HL-60 (cell line): ENCODE data around the gene GPLD1.

Source experiments
- DNase-seq, 2 experiments: peaks; one replicate each; pipeline ENCODE4 v3.0.0-alpha.2; 2010 to 2020; ENCODE audit warnings: low read depth in 1 of 2, low spot score in 1 of 2
- H3K27ac ChIP-seq: fragments of 250-450 bp; sonication (Bioruptor Pico); replicated peaks from 2 replicates; pipeline ENCODE4 v1.5.1; 2020; ENCODE audit warnings: mild to moderate bottlenecking, moderate library complexity
- H3K27me3 ChIP-seq: fragments of 250-450 bp; sonication (Bioruptor Pico); 2 replicates; pipeline ENCODE4 v1.5.1; 2021; ENCODE audit warnings: mild to moderate bottlenecking, moderate library complexity; ENCODE audit not compliant: insufficient read depth, poor library complexity, severe bottlenecking
- H3K4me3 ChIP-seq: replicated peaks from 2 replicates; pipeline ENCODE4 v1.5.1; 2011; ENCODE audit warnings: mild to moderate bottlenecking, control low read depth, low read length; ENCODE audit not compliant: insufficient read depth
- CTCF ChIP-seq: IDR thresholded peaks from one replicate; pipeline ENCODE4 v1.5.1; 2011; ENCODE audit warnings: low read length, control low read depth, inconsistent platforms; ENCODE audit not compliant: insufficient read depth
- GABPA ChIP-seq: IDR thresholded peaks from 2 replicates; pipeline ENCODE4 v1.6.1; 2012; ENCODE audit warnings: low read depth
- POLR2AphosphoS5 ChIP-seq: IDR thresholded peaks from 2 replicates; pipeline ENCODE4 v1.6.1; 2012; ENCODE audit warnings: low read depth
- REST ChIP-seq: IDR thresholded peaks from 2 replicates; pipeline ENCODE4 v1.6.1; 2012; ENCODE audit warnings: low read depth; ENCODE audit not compliant: insufficient replicate concordance
- SPI1 ChIP-seq: IDR thresholded peaks from 2 replicates; pipeline ENCODE4 v1.6.1; 2012; ENCODE audit warnings: low read depth, mild to moderate bottlenecking, borderline replicate concordance

Gene GPLD1

DNA sequence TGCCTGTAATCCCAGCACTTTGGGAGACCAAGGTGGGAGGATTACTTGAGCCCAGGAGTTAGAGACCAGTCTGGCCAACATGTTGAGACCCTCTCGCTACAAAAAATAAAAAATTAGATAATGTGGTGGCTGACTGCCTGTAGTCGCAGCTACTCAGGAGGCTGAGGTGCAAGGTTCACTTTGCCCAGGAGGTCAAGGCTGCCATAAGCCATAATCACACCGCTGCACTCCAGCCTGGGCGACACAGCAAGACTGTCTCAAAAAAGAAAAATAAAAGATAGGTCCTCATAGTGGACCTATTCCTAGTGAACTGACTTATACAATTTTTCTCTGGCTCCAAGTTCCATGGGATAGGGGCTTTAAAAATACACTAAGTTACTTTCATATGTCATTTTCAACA lies 44.8 kb downstream of the GPLD1 start:
- no peak for DNase-seq
- H3K27me3 ChIP-seq: no peaks in the 10 kb centered on the region
- H3K27ac ChIP-seq: no peak overlapping the region
- no peak overlapping the region for H3K4me3 ChIP-seq
- TF ChIP-seq REST: no peak
- TF ChIP-seq CTCF: no peak
- TF ChIP-seq SPI1: no peak
- no peak for TF ChIP-seq GABPA
- TF ChIP-seq POLR2AphosphoS5: no peak

GRCh38 chr6:24441599-24441904 lies 47.8 kb downstream of the GPLD1 start:
- Histone ChIP-seq H3K27me3 (no peaks in the 10 kb centered on the region), H3K27ac (no peak overlapping the region), H3K4me3 (no peak overlapping the region)
- no peak for DNase-seq
- no peak for TF ChIP-seq CTCF
- no peak for TF ChIP-seq REST
- no peak for TF ChIP-seq GABPA
- no peak for TF ChIP-seq SPI1
- TF ChIP-seq POLR2AphosphoS5: no peak

DNA sequence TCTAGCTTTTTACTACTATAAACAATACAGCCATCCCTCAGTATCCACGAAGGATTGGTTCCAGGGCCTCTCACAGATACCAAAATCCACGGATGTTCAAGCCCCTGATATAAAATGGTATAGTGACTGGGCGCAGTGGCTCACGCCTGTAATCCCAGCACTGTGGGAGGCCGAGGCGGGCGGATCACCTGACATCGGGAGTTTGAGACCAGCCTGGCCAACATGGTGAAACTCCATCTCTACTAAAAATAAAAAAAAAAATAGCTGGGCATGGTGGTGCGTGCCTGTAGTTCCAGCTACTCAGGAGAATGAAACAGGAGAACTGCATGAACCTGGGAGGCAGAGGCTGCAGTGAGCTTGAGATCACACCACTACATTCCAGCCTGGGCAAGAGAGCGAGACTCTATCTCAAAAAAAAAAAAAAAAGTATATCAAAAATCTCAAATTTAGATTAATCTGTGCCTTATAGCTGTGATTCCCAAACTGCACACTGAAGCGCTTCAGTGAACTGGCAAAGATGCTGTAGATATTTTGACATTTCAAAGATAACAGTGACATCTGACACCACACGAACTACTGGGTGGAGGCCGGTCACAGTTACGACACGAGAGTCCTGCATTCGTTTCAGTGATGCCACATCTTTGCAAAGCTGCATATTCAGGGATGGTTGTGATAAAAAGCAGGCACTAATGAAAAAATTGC lies 48.3 kb downstream of the GPLD1 start:
- Histone ChIP-seq H3K27ac (no peak overlapping the region), H3K27me3 (no peaks in the 10 kb centered on the region), H3K4me3 (no peak overlapping the region)
- no peak for DNase-seq
- TF ChIP-seq GABPA (no peak), REST (no peak), SPI1 (no peak), POLR2AphosphoS5 (no peak), CTCF (no peak)
